Ishikawa (cell line): Measurements from ENCODE around the gene VWC2L.

ENCODE experiments used
- CEBPB ChIP-seq: IDR thresholded peaks from 2 replicates; pipeline ENCODE4 v1.6.1; 2012
- CREB1 ChIP-seq: IDR thresholded peaks from 2 replicates; pipeline ENCODE4 v1.6.1; 2012; ENCODE audit warnings: low read depth
- EGR1 ChIP-seq: IDR thresholded peaks from 2 replicates; pipeline ENCODE4 v1.6.1; 2012
- EP300 ChIP-seq: IDR thresholded peaks from 2 replicates; pipeline ENCODE4 v1.6.1; 2012; ENCODE audit warnings: borderline replicate concordance
- FOXM1 ChIP-seq: IDR thresholded peaks from 2 replicates; pipeline ENCODE4 v1.6.1; 2012; ENCODE audit warnings: low read depth, borderline replicate concordance
- MAX ChIP-seq: IDR thresholded peaks from 2 replicates; pipeline ENCODE4 v1.6.1; 2012
- NFIC ChIP-seq: IDR thresholded peaks from 2 replicates; pipeline ENCODE4 v1.6.1; 2012
- RAD21 ChIP-seq: IDR thresholded peaks from 2 replicates; pipeline ENCODE4 v1.6.1; 2012; ENCODE audit warnings: low read depth
- REST ChIP-seq: IDR thresholded peaks from 2 replicates; pipeline ENCODE4 v1.6.1; 2012; ENCODE audit warnings: low read depth, mild to moderate bottlenecking
- TAF1 ChIP-seq: IDR thresholded peaks from 2 replicates; pipeline ENCODE4 v1.6.1; 2012; ENCODE audit warnings: low read depth, mild to moderate bottlenecking
- TCF12 ChIP-seq: IDR thresholded peaks from 2 replicates; pipeline ENCODE4 v1.6.1; 2012; ENCODE audit warnings: low read depth
- TEAD4 ChIP-seq: IDR thresholded peaks from 2 replicates; pipeline ENCODE4 v1.6.1; 2012
- USF1 ChIP-seq: IDR thresholded peaks from 2 replicates; pipeline ENCODE4 v1.6.1; 2012
- YY1 ChIP-seq: IDR thresholded peaks from 2 replicates; pipeline ENCODE4 v1.6.1; 2012; ENCODE audit warnings: low read depth
- ZBTB7A ChIP-seq: IDR thresholded peaks from 2 replicates; pipeline ENCODE4 v1.6.1; 2012; ENCODE audit warnings: low read depth

VWC2L gene

GRCh38 chr2:214382229-214382628 is 28.6 kb upstream of the VWC2L start:
- TF ChIP-seq CEBPB (no peak), REST (no peak), ZBTB7A (no peak), RAD21 (no peak), TCF12 (no peak), MAX (no peak), NFIC (no peak), TAF1 (no peak), FOXM1 (no peak), YY1 (no peak), CREB1 (no peak), USF1 (no peak), EGR1 (no peak), TEAD4 (no peak), EP300 (no peak)

- TF ChIP-seq EGR1, result no peak
- TF ChIP-seq NFIC, result no peak
- TF ChIP-seq REST, result no peak
- TF ChIP-seq ZBTB7A, result no peak
- TF ChIP-seq TAF1, result no peak
- TF ChIP-seq TEAD4, result no peak
- no peak for TF ChIP-seq RAD21
- TF ChIP-seq MAX, result no peak
- no peak; the same call in 1 of the 2 replicates for TF ChIP-seq CEBPB
- no peak for TF ChIP-seq USF1
- TF ChIP-seq YY1, result no peak
- no peak for TF ChIP-seq EP300
- TF ChIP-seq TCF12, result no peak
- TF ChIP-seq CREB1, result no peak
- TF ChIP-seq FOXM1, result no peak
These were observed 24.1 kb upstream of the VWC2L start for GRCh38 chr2:214386720-214387119.

- TF ChIP-seq TAF1, result no peak
- no peak for TF ChIP-seq MAX
- no peak for TF ChIP-seq CREB1
- no peak for TF ChIP-seq FOXM1
- TF ChIP-seq TEAD4, result no peak
- TF ChIP-seq NFIC, result no peak
- TF ChIP-seq USF1, result no peak
- no peak for TF ChIP-seq REST
- TF ChIP-seq ZBTB7A, result no peak
- no peak for TF ChIP-seq EGR1
- TF ChIP-seq CEBPB, result no peak
- no peak for TF ChIP-seq TCF12
- TF ChIP-seq YY1, result no peak
- no peak for TF ChIP-seq RAD21
- no peak for TF ChIP-seq EP300
These were observed 21.5 kb upstream of the VWC2L start for GRCh38 chr2:214389334-214389733.

GRCh38 chr2:214393796-214394195 is 17.1 kb upstream of the VWC2L start:
- TF ChIP-seq REST (no peak), ZBTB7A (no peak), TAF1 (no peak), RAD21 (no peak), EGR1 (no peak), TEAD4 (no peak), EP300 (no peak), YY1 (no peak), TCF12 (no peak), CREB1 (no peak), FOXM1 (no peak), NFIC (no peak), MAX (no peak), CEBPB (no peak), USF1 (no peak)
